HepG2 (cell line): Measurements from ENCODE around the gene GPR176. TPM values are rescaled to one million over a fixed set of nuclear protein-coding genes. Genes with fewer than 3 reads are reported as not detected.

Experiments
- ATAD3A ChIP-seq: sonication (generic); formaldehyde crosslinking; IDR thresholded peaks from 2 replicates; pipeline ENCODE4 v1.4.0; 2020; ENCODE audit warnings: missing genetic modification reagents
- ETV5 ChIP-seq: IDR thresholded peaks from 2 replicates; pipeline ENCODE4 v1.6.1; 2018; ENCODE audit warnings: missing biosample characterization, missing genetic modification reagents, inconsistent platforms, borderline replicate concordance
- IKZF1 ChIP-seq: fragments of 450-650 bp; IDR thresholded peaks from 2 replicates; pipeline ENCODE4 v1.7.1; 2016
- IRX3 ChIP-seq: sonication (generic); formaldehyde crosslinking; IDR thresholded peaks from 2 replicates; pipeline ENCODE4 v1.8.1; 2023; ENCODE audit warnings: mild to moderate bottlenecking, low read depth, missing genetic modification reagents, borderline replicate concordance
- POGZ ChIP-seq: sonication (generic); formaldehyde crosslinking; IDR thresholded peaks from 2 replicates; pipeline ENCODE4 v1.4.0; 2020; ENCODE audit warnings: mild to moderate bottlenecking, missing genetic modification reagents
- THAP7 ChIP-seq: sonication (generic); formaldehyde crosslinking; IDR thresholded peaks from 2 replicates; pipeline ENCODE4 v1.8.1; 2023; ENCODE audit warnings: mild to moderate bottlenecking, missing genetic modification reagents
- TMF1 ChIP-seq: sonication (generic); formaldehyde crosslinking; IDR thresholded peaks from 2 replicates; pipeline ENCODE4 v1.8.1; 2022; ENCODE audit warnings: low read depth, missing genetic modification reagents
- ZFAT ChIP-seq: sonication (generic); formaldehyde crosslinking; conservative IDR thresholded peaks from 2 replicates; pipeline ENCODE4 v1.8.1; 2023; ENCODE audit warnings: missing genetic modification reagents, inconsistent platforms
- ZMAT3 ChIP-seq: sonication (generic); formaldehyde crosslinking; conservative IDR thresholded peaks from 2 replicates; pipeline ENCODE4 v1.7.0; 2021; ENCODE audit warnings: missing genetic modification reagents
- ZNF446 ChIP-seq: sonication (generic); formaldehyde crosslinking; IDR thresholded peaks from 2 replicates; pipeline ENCODE4 v1.5.0; 2020; ENCODE audit warnings: mild to moderate bottlenecking, missing genetic modification reagents
- ZNF460 ChIP-seq: sonication (generic); formaldehyde crosslinking; IDR thresholded peaks from 2 replicates; pipeline ENCODE4 v1.5.1; 2020; ENCODE audit warnings: missing genetic modification reagents, mild to moderate bottlenecking, borderline replicate concordance
- ZNF510 ChIP-seq: sonication (generic); formaldehyde crosslinking; IDR thresholded peaks from 2 replicates; pipeline ENCODE4 v1.4.0; 2020; ENCODE audit warnings: low read depth, mild to moderate bottlenecking, missing genetic modification reagents
- ZNF570 ChIP-seq: sonication (generic); formaldehyde crosslinking; IDR thresholded peaks from 2 replicates; pipeline ENCODE4 v1.4.0; 2020; ENCODE audit warnings: mild to moderate bottlenecking, missing genetic modification reagents, borderline replicate concordance
- polyA plus RNA-seq, 8 experiments: library from polyadenylated mRNA; depleted of rRNA in 3 of 8; stranded (reverse) in 7 of 8; unstranded in 1 of 8; fragments of >200 nt; fragmentation: Illumina TruSeq in 4 of 8; extraction: Trizol in 4 of 8; gene quantifications; 2 replicates each; pipeline versions ENCODE4 v1.2.1 to v1.2.3, GENCODE V29; 2011 to 2016; ENCODE audit warnings: low read depth in 4 of 8, missing spikeins in 1 of 8, mixed read lengths in 1 of 8; ENCODE audit not compliant: insufficient read depth in 1 of 8
- total RNA-seq, 5 experiments: library from RNA; depleted of rRNA; stranded (reverse); fragments of >200 nt; fragmentation: Illumina TruSeq; extraction: Trizol; gene quantifications; 2 replicates each; pipeline ENCODE4 v1.2.3, GENCODE V29; 2016; ENCODE audit warnings: low read depth in 1 of 5
- TF ChIP-seq, protein P1 (sequence below), 2 experiments: sonication (generic) in 1 of 2; formaldehyde crosslinking in 1 of 2; IDR thresholded peaks; 2 replicates each; pipeline versions ENCODE4 v1.5.1 to v1.6.1; 2011 to 2020; ENCODE audit warnings: borderline replicate concordance in 1 of 2, low read depth in 1 of 2, low read length in 1 of 2, mild to moderate bottlenecking in 1 of 2, missing genetic modification reagents in 1 of 2, moderate library complexity in 1 of 2
- TF ChIP-seq, protein P2 (sequence below): sonication (generic); formaldehyde crosslinking; IDR thresholded peaks from 2 replicates; pipeline ENCODE4 v1.9.0; 2022; ENCODE audit warnings: low read depth, missing genetic modification reagents
- TF ChIP-seq, protein P3 (sequence below): sonication (generic); formaldehyde crosslinking; IDR thresholded peaks from 2 replicates; pipeline ENCODE4 v1.4.0; 2020; ENCODE audit warnings: mild to moderate bottlenecking, missing genetic modification reagents, borderline replicate concordance
- TF ChIP-seq, protein P4 (sequence below): sonication (generic); formaldehyde crosslinking; conservative IDR thresholded peaks from 2 replicates; pipeline ENCODE4 v1.8.1; 2023; ENCODE audit warnings: missing genetic modification reagents

Gene GPR176
- total and polyA plus RNA-seq, 2 of the 13 experiments (the other 11 are each of a cell fraction or from before 2014, with no cell fraction given): 0.11 to 0.20 TPM

GRCh38 chr15:39920510-39921273 lies 626 bp upstream of the GPR176 start (continued):
- TF ChIP-seq, protein P1, sequence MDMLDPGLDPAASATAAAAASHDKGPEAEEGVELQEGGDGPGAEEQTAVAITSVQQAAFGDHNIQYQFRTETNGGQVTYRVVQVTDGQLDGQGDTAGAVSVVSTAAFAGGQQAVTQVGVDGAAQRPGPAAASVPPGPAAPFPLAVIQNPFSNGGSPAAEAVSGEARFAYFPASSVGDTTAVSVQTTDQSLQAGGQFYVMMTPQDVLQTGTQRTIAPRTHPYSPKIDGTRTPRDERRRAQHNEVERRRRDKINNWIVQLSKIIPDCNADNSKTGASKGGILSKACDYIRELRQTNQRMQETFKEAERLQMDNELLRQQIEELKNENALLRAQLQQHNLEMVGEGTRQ (IDR thresholded peaks at IDR 0.05; ENCODE audit: low read depth, low read length): peak; percentile 68
- TF ChIP-seq, protein P1 (CRISPR knock-in tag; IDR thresholded peaks at IDR 0.05; ENCODE audit: borderline replicate concordance): peak; percentile 69
- TF ChIP-seq ZMAT3 (CRISPR knock-in tag): no peak
- peak; percentile 63; the same call in 1 of the 2 replicates for TF ChIP-seq IRX3 (CRISPR knock-in tag)
- TF ChIP-seq ZNF510: 0 out of 2 replicates have a peak, but pooled peaks have one; percentile 52
- TF ChIP-seq IKZF1: no peak
- peak; percentile 12; the same call in 1 of the 2 replicates for TF ChIP-seq POGZ (CRISPR knock-in tag)
- TF ChIP-seq THAP7 (CRISPR knock-in tag): no peak
- TF ChIP-seq, protein P2, sequence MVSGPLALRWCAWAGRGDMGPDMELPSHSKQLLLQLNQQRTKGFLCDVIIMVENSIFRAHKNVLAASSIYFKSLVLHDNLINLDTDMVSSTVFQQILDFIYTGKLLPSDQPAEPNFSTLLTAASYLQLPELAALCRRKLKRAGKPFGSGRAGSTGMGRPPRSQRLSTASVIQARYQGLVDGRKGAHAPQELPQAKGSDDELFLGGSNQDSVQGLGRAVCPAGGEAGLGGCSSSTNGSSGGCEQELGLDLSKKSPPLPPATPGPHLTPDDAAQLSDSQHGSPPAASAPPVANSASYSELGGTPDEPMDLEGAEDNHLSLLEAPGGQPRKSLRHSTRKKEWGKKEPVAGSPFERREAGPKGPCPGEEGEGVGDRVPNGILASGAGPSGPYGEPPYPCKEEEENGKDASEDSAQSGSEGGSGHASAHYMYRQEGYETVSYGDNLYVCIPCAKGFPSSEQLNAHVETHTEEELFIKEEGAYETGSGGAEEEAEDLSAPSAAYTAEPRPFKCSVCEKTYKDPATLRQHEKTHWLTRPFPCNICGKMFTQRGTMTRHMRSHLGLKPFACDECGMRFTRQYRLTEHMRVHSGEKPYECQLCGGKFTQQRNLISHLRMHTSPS: peak; percentile 37; the same call in 1 of the 2 replicates
- peak; percentile 40; the same call in 1 of the 2 replicates for TF ChIP-seq TMF1 (CRISPR knock-in tag)
- no peak for TF ChIP-seq ZFAT (CRISPR knock-in tag)
- TF ChIP-seq ZNF570 (CRISPR knock-in tag): no peak
- TF ChIP-seq ETV5 (CRISPR knock-in tag): no peak
- TF ChIP-seq ZNF460: no peak
- TF ChIP-seq ATAD3A: 0 out of 2 replicates have a peak, but pooled peaks have one; percentile 31
- TF ChIP-seq, protein P3, sequence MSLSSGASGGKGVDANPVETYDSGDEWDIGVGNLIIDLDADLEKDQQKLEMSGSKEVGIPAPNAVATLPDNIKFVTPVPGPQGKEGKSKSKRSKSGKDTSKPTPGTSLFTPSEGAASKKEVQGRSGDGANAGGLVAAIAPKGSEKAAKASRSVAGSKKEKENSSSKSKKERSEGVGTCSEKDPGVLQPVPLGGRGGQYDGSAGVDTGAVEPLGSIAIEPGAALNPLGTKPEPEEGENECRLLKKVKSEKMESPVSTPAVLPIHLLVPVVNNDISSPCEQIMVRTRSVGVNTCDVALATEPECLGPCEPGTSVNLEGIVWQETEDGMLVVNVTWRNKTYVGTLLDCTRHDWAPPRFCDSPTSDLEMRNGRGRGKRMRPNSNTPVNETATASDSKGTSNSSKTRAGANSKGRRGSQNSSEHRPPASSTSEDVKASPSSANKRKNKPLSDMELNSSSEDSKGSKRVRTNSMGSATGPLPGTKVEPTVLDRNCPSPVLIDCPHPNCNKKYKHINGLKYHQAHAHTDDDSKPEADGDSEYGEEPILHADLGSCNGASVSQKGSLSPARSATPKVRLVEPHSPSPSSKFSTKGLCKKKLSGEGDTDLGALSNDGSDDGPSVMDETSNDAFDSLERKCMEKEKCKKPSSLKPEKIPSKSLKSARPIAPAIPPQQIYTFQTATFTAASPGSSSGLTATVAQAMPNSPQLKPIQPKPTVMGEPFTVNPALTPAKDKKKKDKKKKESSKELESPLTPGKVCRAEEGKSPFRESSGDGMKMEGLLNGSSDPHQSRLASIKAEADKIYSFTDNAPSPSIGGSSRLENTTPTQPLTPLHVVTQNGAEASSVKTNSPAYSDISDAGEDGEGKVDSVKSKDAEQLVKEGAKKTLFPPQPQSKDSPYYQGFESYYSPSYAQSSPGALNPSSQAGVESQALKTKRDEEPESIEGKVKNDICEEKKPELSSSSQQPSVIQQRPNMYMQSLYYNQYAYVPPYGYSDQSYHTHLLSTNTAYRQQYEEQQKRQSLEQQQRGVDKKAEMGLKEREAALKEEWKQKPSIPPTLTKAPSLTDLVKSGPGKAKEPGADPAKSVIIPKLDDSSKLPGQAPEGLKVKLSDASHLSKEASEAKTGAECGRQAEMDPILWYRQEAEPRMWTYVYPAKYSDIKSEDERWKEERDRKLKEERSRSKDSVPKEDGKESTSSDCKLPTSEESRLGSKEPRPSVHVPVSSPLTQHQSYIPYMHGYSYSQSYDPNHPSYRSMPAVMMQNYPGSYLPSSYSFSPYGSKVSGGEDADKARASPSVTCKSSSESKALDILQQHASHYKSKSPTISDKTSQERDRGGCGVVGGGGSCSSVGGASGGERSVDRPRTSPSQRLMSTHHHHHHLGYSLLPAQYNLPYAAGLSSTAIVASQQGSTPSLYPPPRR (CRISPR knock-in tag): no peak
- TF ChIP-seq, protein P4, sequence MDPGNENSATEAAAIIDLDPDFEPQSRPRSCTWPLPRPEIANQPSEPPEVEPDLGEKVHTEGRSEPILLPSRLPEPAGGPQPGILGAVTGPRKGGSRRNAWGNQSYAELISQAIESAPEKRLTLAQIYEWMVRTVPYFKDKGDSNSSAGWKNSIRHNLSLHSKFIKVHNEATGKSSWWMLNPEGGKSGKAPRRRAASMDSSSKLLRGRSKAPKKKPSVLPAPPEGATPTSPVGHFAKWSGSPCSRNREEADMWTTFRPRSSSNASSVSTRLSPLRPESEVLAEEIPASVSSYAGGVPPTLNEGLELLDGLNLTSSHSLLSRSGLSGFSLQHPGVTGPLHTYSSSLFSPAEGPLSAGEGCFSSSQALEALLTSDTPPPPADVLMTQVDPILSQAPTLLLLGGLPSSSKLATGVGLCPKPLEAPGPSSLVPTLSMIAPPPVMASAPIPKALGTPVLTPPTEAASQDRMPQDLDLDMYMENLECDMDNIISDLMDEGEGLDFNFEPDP (CRISPR knock-in tag): no peak
- peak; percentile 15; the same call in 1 of the 2 replicates for TF ChIP-seq ZNF446
